Skin of body (tissue), 2 donors: ENCODE measurements around the gene PLA2G7. TPM values are rescaled to one million over a fixed set of nuclear protein-coding genes. Genes with fewer than 3 reads are reported as not detected.

Source experiments
- DNase-seq: peaks from one replicate; lab custom pipeline; 2025; lab: John Stamatoyannopoulos, UW
- total RNA-seq: library from RNA; depleted of rRNA; stranded (reverse); fragments of >200 nt; gene quantifications from one replicate; pipeline ENCODE4 v1.2.3, GENCODE V29; 2014

The PLA2G7 gene
- total RNA-seq, 1 donor from 2014 or later, result 2.0 TPM

DNA sequence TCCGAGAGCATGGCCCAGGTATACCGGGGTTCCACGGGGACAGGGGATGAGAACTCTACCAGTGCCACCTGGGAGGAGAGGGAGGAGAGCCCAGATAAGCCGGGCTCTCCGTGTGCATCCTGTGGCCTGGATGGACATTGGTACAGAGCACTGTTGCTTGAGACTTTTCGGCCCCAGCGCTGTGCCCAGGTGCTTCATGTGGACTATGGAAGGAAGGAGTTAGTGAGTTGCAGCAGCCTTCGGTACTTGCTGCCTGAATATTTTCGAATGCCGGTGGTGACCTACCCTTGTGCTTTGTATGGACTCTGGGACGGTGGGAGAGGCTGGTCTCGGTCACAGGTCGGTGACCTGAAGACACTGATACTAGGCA, 46.2 kb downstream of the PLA2G7 start:
- no peak for DNase-seq

DNA sequence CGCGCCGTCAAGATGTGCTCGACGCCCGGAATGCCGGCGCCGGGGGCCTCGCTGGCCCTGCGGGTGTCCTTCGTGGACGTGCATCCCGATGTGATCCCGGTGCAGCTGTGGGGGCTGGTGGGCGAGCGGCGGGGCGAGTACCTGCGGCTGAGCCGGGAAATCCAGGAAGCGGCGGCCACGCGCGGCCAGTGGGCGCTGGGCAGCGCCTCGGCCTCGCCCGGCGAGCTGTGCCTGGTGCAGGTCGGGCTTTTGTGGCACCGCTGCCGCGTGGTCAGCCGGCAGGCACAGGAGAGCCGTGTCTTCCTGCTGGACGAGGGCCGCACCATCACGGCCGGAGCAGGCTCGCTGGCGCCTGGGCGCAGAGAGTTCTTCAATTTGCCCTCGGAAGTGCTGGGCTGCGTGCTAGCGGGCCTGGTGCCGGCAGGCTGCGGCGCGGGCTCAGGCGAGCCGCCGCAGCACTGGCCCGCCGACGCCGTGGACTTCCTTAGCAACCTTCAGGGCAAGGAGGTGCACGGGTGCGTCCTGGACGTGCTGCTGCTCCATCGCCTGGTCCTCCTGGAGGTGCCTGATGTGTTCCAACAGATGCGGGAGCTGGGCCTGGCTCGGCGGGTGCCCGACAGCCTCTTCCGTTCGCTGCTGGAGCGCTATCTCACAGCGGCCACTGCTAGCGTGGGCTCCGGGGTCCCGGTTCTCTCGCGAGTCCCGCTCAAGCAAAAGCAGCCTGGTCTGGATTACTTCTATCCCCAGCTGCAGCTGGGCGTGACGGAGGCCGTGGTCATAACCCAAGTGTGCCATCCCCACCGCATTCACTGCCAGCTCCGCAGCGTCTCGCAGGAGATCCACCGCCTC, 46.8 kb downstream of the PLA2G7 start:
- DNase-seq, result no peak

DNA sequence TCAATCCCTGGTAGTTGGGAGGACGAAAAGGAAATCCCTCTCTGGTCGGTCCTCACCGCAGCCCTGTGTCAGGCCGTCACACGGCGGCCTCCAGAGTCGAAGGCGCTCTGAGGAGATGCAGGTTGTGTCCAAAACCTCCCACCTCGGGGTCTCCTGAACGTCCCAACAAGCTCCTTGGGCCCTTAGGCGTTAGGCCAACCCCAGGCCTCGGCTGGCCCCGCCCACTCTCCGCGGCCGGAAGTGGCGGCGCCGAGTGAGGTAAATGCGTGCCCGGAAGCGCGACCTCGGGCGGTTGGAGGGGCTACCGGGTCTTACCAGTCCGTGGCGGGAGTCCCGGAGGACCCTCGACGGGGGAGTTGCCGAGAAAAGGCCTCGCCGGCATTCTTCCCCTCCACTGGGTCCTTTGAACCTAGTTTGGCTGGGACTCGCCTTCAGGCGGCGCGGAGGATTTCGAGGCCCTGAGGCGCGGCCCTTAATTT, 47.5 kb downstream of the PLA2G7 start, which contains the start of gene TDRD6:
TDRD6 (plus strand) TSS at position 267 of the 479 bp plus-strand sequence. CDS start 244 bp downstream, outside the sequence.
- DNase-seq, result no peak

DNA sequence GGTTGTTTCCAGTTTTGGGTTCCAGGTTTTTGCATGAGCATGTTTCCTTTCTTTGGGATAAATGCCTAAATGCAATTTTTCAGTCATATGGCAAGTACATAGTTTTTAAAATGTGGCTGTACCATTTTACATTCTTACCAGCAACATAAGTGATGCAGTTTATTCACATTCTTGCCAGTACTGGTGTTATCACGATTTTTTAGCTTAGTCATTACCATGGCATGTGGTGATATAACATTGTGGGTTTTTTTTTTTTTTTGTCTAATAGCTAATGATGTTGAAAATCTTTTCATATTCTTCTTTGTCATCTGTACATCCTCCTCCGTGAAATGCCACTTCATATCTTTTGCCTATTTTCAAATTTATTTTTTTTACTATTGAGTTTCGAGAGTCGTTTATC, 50.4 kb downstream of the PLA2G7 start:
- DNase-seq, result no peak

DNA sequence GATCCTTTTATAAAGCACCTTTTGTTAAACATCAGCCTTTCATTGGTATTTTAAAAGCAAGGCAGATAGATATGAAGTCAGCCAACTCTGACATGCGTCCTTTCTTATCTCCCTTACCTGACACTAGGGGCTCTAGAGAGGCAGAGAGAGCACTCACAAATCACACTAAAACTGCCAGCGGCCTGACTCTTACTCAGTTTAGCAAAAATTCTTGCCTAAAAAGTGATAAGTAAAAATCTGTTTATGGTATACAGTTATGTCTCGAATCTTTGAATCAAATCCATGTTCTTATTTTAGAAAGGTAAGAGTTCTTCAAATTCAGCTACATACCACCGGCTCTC, 57.9 kb downstream of the PLA2G7 start:
- DNase-seq, result no peak

DNA sequence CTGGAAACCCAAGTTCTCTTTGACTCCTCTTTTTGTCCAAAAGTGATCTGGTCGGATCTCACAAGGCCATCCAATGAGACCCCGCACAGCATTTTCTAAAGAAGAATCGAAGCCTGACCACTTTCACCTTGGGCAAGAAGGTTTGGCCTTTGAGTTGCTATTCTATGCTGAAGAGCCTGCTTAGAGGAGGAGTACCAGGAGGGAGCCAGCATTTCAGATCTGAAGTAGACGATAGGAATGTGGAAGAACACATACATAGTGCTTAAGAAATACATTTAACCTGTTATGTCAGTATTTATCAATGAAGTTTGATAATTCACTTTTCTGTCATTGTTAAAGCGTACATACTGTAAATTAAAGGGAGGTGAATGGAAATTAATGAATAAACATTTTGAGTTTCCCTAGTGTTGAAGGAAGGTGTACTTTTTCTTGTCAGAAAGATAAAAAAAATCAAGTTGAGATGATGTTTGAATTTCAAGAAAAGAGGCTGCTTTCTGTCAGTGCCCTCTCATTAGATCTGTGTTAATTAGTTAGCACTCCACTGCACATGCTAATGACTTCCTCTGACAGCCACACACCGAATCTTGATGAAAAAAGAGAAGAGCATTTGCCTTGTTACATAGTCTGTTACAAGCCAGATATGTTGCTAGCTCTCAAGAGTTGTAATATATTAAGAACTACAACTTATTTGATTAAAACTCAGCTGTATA, 58.4 kb downstream of the PLA2G7 start:
- no peak for DNase-seq

DNA sequence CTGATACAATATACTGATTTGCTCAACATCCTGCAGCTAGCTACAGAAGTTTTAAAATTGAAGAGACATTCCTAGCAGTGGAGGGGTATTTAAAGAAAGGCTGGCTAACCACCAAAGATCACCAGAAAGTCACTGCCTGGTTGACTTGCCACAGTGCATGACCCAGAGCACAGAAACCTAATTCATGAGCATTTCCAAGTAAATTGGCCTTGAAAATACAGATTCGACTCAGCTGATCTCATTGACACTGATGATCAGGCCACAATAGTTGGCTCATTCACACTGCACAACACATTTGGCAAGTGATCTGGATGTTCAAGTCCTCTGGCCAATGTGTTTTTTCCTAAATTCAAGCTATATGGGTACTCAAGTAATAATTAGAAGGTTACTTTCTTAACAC, 60.8 kb downstream of the PLA2G7 start:
- no peak for DNase-seq

DNA sequence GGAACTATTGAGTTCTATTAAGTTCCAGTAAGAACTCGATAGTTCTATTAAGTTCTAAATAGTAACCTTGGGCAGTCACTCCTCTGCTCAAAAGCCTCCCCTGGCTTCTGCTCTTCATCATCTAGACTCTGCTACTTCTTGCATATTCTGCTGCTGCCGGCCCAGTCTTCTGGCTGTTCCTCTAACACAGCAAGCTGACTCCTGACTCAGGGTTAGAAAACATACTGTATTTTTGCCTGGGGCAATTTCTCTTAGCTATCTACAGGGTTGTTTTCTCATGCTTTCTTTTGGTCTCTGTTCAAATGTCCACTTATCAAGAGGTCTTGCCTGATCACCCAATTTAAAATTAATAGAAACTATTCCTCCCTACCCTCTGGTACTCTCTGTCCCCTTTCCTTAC, 67.8 kb downstream of the PLA2G7 start:
- no peak for DNase-seq

DNA sequence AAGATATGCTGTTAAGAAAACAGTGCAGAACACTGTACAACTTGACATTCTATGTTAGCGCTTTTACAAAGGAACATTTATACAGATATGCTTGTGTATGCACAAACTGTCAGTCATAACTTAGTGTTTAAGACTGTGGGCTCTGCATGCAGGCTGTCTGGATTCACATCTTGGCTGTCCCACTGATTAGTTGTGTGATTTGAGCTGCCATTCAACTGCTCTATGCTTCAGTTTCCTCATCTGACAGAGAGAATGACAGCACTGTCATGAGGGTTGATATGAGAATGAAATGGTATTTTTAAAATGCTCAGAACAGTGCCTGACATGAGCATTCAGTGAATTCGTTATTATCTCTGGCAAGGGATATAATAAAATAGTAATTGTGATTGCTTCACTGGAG, 73.7 kb downstream of the PLA2G7 start:
- DNase-seq, result no peak

DNA sequence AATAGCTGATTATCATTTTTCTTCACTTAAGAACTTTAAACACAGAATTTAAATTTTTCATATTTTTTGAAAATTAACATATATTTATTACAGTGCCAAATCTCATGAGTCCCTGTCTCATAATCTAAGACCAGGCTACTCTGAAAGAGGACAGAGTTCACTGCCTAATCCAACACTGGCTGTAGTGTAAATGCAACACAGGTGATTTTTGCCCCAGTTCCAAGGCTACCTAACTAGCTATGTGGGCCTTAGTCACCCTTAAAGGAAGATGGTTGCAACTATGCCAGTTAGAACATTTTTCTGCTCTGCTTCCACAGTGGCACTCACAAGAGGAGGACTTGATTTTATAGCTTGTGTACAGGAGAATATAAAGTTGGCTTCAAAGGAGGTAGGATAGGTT, 77.5 kb downstream of the PLA2G7 start:
- DNase-seq, result no peak

DNA sequence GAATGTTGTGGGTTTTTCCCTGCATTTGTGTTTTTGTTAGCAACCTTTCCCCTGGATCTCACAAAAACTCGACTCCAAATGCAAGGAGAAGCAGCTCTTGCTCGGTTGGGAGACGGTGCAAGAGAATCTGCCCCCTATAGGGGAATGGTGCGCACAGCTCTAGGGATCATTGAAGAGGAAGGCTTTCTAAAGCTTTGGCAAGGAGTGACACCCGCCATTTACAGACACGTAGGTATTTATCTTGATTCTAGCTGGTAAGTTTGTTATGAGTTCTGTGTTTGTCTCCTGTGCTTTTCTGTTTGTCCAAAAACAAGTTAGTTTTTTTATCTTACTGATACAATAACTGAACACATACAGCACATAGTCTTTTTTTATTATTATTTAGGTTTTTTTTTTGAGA, 79.4 kb downstream of the PLA2G7 start:
- no peak for DNase-seq

Other genes starting within 250 kb of the PLA2G7 start
- gene RCAN2, start 243.9 kb downstream of the PLA2G7 start, total RNA-seq, result 1.9 TPM
- 10.8 TPM for gene CYP39A1, start 82.6 kb downstream of the PLA2G7 start, total RNA-seq
- gene SLC25A27, start 82.4 kb downstream of the PLA2G7 start, total RNA-seq, result 20.7 TPM
- gene TDRD6, start 47.5 kb downstream of the PLA2G7 start, total RNA-seq, result 0.20 TPM
- not detected for gene ANKRD66, start 11.6 kb upstream of the PLA2G7 start, total RNA-seq
- gene MEP1A, start 58.0 kb upstream of the PLA2G7 start, total RNA-seq, result not detected
- gene ADGRF5, start 186.6 kb upstream of the PLA2G7 start, total RNA-seq, result 24.4 TPM